ENCODE data around the gene COL4A6.
A peak's percentile ranks its signal among the peaks of the same experiment; 100 is the strongest.

Gene COL4A6

GRCh38 chrX:108209006-108209554 is 229.1 kb downstream of the COL4A6 start:
- no peak for DNase-seq

GRCh38 chrX:108203540-108203939 is 234.7 kb downstream of the COL4A6 start:
- no peak for DNase-seq

- DNase-seq = peak; percentile 0
Measured at GRCh38 chrX:108199691-108200090, 238.5 kb downstream of the COL4A6 start.

- no peak for DNase-seq
Measured at GRCh38 chrX:108199041-108199440, 239.2 kb downstream of the COL4A6 start.

- DNase-seq = no peak
Measured at GRCh38 chrX:108198420-108198819, 239.8 kb downstream of the COL4A6 start.

GRCh38 chrX:108186811-108187210 is 251.4 kb downstream of the COL4A6 start:
- DNase-seq = no peak

GRCh38 chrX:108178143-108178498 is 260.1 kb downstream of the COL4A6 start:
- DNase-seq = no peak

GRCh38 chrX:108177351-108178142 is 260.7 kb downstream of the COL4A6 start:
- DNase-seq = no peak

- DNase-seq = no peak
Measured at GRCh38 chrX:108173874-108174273, 264.3 kb downstream of the COL4A6 start.

- no peak for DNase-seq
Measured at GRCh38 chrX:108171671-108172070, 266.6 kb downstream of the COL4A6 start.

- DNase-seq = no peak
Measured at GRCh38 chrX:108169768-108170167, 268.5 kb downstream of the COL4A6 start.

GRCh38 chrX:108168961-108169740 is 269.1 kb downstream of the COL4A6 start:
- DNase-seq = no peak

GRCh38 chrX:108167211-108167872 is 270.9 kb downstream of the COL4A6 start:
- no peak for DNase-seq

- DNase-seq = no peak
Measured at GRCh38 chrX:108165383-108166111, 272.7 kb downstream of the COL4A6 start.

- no peak for DNase-seq
Measured at GRCh38 chrX:108163333-108164082, 274.7 kb downstream of the COL4A6 start.

GRCh38 chrX:108162265-108162664 is 276.0 kb downstream of the COL4A6 start:
- no peak for DNase-seq

- DNase-seq = no peak
Measured at GRCh38 chrX:108160309-108160708, 277.9 kb downstream of the COL4A6 start.

- DNase-seq = no peak
Measured at GRCh38 chrX:108159028-108159670, 279.1 kb downstream of the COL4A6 start.

- no peak for DNase-seq
Measured at GRCh38 chrX:108157628-108158027, 280.6 kb downstream of the COL4A6 start.

- no peak for DNase-seq
Measured at GRCh38 chrX:108156934-108157466, 281.2 kb downstream of the COL4A6 start.

- DNase-seq = no peak
Measured at GRCh38 chrX:108156082-108156481, 282.1 kb downstream of the COL4A6 start.

Data from CD4-positive, alpha-beta T cell treated with Interleukin-10 for 1 hour (primary cell).